ENCODE measurements around the gene PI4KB.

DNA sequence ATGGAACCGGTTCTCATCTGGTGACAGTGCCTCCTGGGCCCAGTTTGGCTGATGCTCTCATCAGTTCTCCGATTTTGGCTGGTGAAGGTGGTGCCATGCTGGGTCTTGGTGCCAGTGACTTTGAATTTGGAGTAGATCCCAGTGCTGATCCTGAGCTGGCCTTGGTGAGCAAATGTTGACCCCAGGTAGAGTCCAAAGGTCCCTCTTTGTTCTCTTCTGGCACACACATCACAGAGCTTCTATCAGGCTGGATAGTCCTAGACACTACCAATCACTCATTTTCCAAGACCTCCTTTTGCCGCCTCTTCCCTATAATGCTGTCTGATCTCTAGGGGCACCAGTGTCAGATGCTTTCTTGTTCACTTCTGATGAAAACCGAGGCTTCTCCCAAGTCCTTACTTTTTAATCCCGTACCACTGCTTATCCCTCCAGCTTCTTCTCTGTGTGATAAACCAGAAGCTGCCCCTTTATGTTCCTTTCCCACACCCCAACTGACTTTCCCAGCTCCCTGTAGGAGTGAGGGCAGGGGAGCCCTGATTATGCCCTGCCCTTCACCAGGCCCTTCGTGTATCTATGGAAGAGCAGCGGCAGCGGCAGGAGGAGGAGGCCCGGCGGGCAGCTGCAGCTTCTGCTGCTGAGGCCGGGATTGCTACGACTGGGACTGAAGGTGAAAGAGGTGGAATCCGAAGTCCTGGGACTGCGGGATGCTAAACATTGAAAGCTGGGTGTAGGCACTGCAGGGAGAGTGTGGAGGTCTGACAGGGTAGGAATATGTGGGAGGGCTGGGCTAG is 61.6 kb downstream of the PI4KB start:
- TF ChIP-seq, protein P1, sequence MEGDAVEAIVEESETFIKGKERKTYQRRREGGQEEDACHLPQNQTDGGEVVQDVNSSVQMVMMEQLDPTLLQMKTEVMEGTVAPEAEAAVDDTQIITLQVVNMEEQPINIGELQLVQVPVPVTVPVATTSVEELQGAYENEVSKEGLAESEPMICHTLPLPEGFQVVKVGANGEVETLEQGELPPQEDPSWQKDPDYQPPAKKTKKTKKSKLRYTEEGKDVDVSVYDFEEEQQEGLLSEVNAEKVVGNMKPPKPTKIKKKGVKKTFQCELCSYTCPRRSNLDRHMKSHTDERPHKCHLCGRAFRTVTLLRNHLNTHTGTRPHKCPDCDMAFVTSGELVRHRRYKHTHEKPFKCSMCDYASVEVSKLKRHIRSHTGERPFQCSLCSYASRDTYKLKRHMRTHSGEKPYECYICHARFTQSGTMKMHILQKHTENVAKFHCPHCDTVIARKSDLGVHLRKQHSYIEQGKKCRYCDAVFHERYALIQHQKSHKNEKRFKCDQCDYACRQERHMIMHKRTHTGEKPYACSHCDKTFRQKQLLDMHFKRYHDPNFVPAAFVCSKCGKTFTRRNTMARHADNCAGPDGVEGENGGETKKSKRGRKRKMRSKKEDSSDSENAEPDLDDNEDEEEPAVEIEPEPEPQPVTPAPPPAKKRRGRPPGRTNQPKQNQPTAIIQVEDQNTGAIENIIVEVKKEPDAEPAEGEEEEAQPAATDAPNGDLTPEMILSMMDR (IDR thresholded peaks at IDR 0.05; ENCODE audit: low read depth, low read length, poor library complexity, severe bottlenecking) = no peak
- no peak for TF ChIP-seq EZH2phosphoT487 (IDR thresholded peaks at IDR 0.05; ENCODE audit: borderline replicate concordance, low read length)
